Measurements from ENCODE around the gene ARHGAP26.
"Not testable (repeated sequence)": the region's sequence is repeated elsewhere in the genome, so short reads cannot be mapped to it uniquely, and the experiment has no call there.

ARHGAP26 gene

GRCh38 chr5:142979636-142980035 lies 209.5 kb downstream of the ARHGAP26 start:
- Histone ChIP-seq H3K9ac (ENCODE audit: low read depth, low read length) (no peak overlapping the region), H3K27me3 (ENCODE audit: control insufficient read depth, insufficient read depth, low read length) (no peaks in the 10 kb centered on the region), H3K36me3 (ENCODE audit: control insufficient read depth, insufficient read depth, low read length) (no peaks in the 10 kb centered on the region), H3K4me1 (ENCODE audit: control insufficient read depth, insufficient read depth, low read length) (peaks cover 22% of the 10 kb centered on the region), H3K27ac (ENCODE audit: low read depth, low read length) (no peak overlapping the region), H3K4me3 (ENCODE audit: low read depth, low read length) (no peak overlapping the region), H3K9me3 (ENCODE audit: control insufficient read depth, insufficient read depth, low read length) (no peaks in the 10 kb centered on the region)

- H3K4me3 ChIP-seq (ENCODE audit: low read depth, low read length), result no peak overlapping the region
- H3K27ac ChIP-seq (ENCODE audit: low read depth, low read length), result peak overlapping the region; percentile 81
- H3K36me3 ChIP-seq (ENCODE audit: control insufficient read depth, insufficient read depth, low read length), result no peaks in the 10 kb centered on the region
- no peaks in the 10 kb centered on the region for H3K27me3 ChIP-seq (ENCODE audit: control insufficient read depth, insufficient read depth, low read length)
- peaks cover 22% of the 10 kb centered on the region for H3K4me1 ChIP-seq (ENCODE audit: control insufficient read depth, insufficient read depth, low read length)
- no peak overlapping the region for H3K9ac ChIP-seq (ENCODE audit: low read depth, low read length)
- H3K9me3 ChIP-seq (ENCODE audit: control insufficient read depth, insufficient read depth, low read length), result no peaks in the 10 kb centered on the region
These were observed 211.3 kb downstream of the ARHGAP26 start for GRCh38 chr5:142981475-142981874.

- Histone ChIP-seq H3K9me3 (ENCODE audit: control insufficient read depth, insufficient read depth, low read length) (no peaks in the 10 kb centered on the region), H3K27ac (ENCODE audit: low read depth, low read length) (peak overlapping the region; percentile 81), H3K27me3 (ENCODE audit: control insufficient read depth, insufficient read depth, low read length) (no peaks in the 10 kb centered on the region), H3K4me3 (ENCODE audit: low read depth, low read length) (no peak overlapping the region), H3K9ac (ENCODE audit: low read depth, low read length) (no peak overlapping the region), H3K4me1 (ENCODE audit: control insufficient read depth, insufficient read depth, low read length) (peaks cover 22% of the 10 kb centered on the region), H3K36me3 (ENCODE audit: control insufficient read depth, insufficient read depth, low read length) (no peaks in the 10 kb centered on the region)
These were observed 212.0 kb downstream of the ARHGAP26 start for GRCh38 chr5:142981886-142982820.

- peak overlapping the region; percentile 44 for H3K27ac ChIP-seq (ENCODE audit: low read depth, low read length)
- H3K9me3 ChIP-seq (ENCODE audit: control insufficient read depth, insufficient read depth, low read length), result no peaks in the 10 kb centered on the region
- H3K4me3 ChIP-seq (ENCODE audit: low read depth, low read length), result no peak overlapping the region
- H3K36me3 ChIP-seq (ENCODE audit: control insufficient read depth, insufficient read depth, low read length), result no peaks in the 10 kb centered on the region
- no peak overlapping the region for H3K9ac ChIP-seq (ENCODE audit: low read depth, low read length)
- H3K4me1 ChIP-seq (ENCODE audit: control insufficient read depth, insufficient read depth, low read length), result peaks cover 22% of the 10 kb centered on the region
- H3K27me3 ChIP-seq (ENCODE audit: control insufficient read depth, insufficient read depth, low read length), result no peaks in the 10 kb centered on the region
These were observed 212.6 kb downstream of the ARHGAP26 start for GRCh38 chr5:142982821-142983200.

GRCh38 chr5:142984011-142984410 lies 213.8 kb downstream of the ARHGAP26 start:
- Histone ChIP-seq H3K9me3 (ENCODE audit: control insufficient read depth, insufficient read depth, low read length) (no peaks in the 10 kb centered on the region), H3K4me1 (ENCODE audit: control insufficient read depth, insufficient read depth, low read length) (peaks cover 22% of the 10 kb centered on the region), H3K9ac (ENCODE audit: low read depth, low read length) (no peak overlapping the region), H3K27ac (ENCODE audit: low read depth, low read length) (peak overlapping the region; percentile 35), H3K27me3 (ENCODE audit: control insufficient read depth, insufficient read depth, low read length) (no peaks in the 10 kb centered on the region), H3K36me3 (ENCODE audit: control insufficient read depth, insufficient read depth, low read length) (no peaks in the 10 kb centered on the region), H3K4me3 (ENCODE audit: low read depth, low read length) (no peak overlapping the region)

GRCh38 chr5:142984525-142984924 lies 214.3 kb downstream of the ARHGAP26 start:
- Histone ChIP-seq H3K4me3 (ENCODE audit: low read depth, low read length) (no peak overlapping the region), H3K27me3 (ENCODE audit: control insufficient read depth, insufficient read depth, low read length) (no peaks in the 10 kb centered on the region), H3K9ac (ENCODE audit: low read depth, low read length) (no peak overlapping the region), H3K4me1 (ENCODE audit: control insufficient read depth, insufficient read depth, low read length) (peaks cover 18% of the 10 kb centered on the region), H3K27ac (ENCODE audit: low read depth, low read length) (no peak overlapping the region), H3K9me3 (ENCODE audit: control insufficient read depth, insufficient read depth, low read length) (no peaks in the 10 kb centered on the region), H3K36me3 (ENCODE audit: control insufficient read depth, insufficient read depth, low read length) (no peaks in the 10 kb centered on the region)

GRCh38 chr5:142989270-142989669 lies 219.1 kb downstream of the ARHGAP26 start:
- H3K9me3 ChIP-seq (ENCODE audit: control insufficient read depth, insufficient read depth, low read length), result peaks cover 10% of the 10 kb centered on the region
- H3K9ac ChIP-seq (ENCODE audit: low read depth, low read length); H3K4me3 ChIP-seq (ENCODE audit: low read depth, low read length); H3K27me3 ChIP-seq (ENCODE audit: control insufficient read depth, insufficient read depth, low read length); H3K36me3 ChIP-seq (ENCODE audit: control insufficient read depth, insufficient read depth, low read length); H3K27ac ChIP-seq (ENCODE audit: low read depth, low read length); H3K4me1 ChIP-seq (ENCODE audit: control insufficient read depth, insufficient read depth, low read length): not testable (repeated sequence)

- H3K27ac ChIP-seq (ENCODE audit: low read depth, low read length); H3K9ac ChIP-seq (ENCODE audit: low read depth, low read length): not testable (repeated sequence)
These were observed 219.9 kb downstream of the ARHGAP26 start for GRCh38 chr5:142990073-142990472.

GRCh38 chr5:142994218-142994617 lies 224.0 kb downstream of the ARHGAP26 start:
- no peak overlapping the region for H3K27ac ChIP-seq (ENCODE audit: low read depth, low read length)
- H3K4me3 ChIP-seq (ENCODE audit: low read depth, low read length), result no peak overlapping the region
- peaks cover 10% of the 10 kb centered on the region for H3K9me3 ChIP-seq (ENCODE audit: control insufficient read depth, insufficient read depth, low read length)
- no peak overlapping the region for H3K9ac ChIP-seq (ENCODE audit: low read depth, low read length)
- H3K27me3 ChIP-seq (ENCODE audit: control insufficient read depth, insufficient read depth, low read length), result no peaks in the 10 kb centered on the region
- no peaks in the 10 kb centered on the region for H3K36me3 ChIP-seq (ENCODE audit: control insufficient read depth, insufficient read depth, low read length)
- no peaks in the 10 kb centered on the region for H3K4me1 ChIP-seq (ENCODE audit: control insufficient read depth, insufficient read depth, low read length)

More at GRCh38 chr5:142990073-142990472, 219.9 kb downstream of the ARHGAP26 start:
- H3K9me3 ChIP-seq (ENCODE audit: control insufficient read depth, insufficient read depth, low read length), result peaks cover 10% of the 10 kb centered on the region
- not testable (repeated sequence) for H3K4me1 ChIP-seq (ENCODE audit: control insufficient read depth, insufficient read depth, low read length); H3K36me3 ChIP-seq (ENCODE audit: control insufficient read depth, insufficient read depth, low read length); H3K4me3 ChIP-seq (ENCODE audit: low read depth, low read length); H3K27me3 ChIP-seq (ENCODE audit: control insufficient read depth, insufficient read depth, low read length)

GRCh38 chr5:142995621-142996020 lies 225.4 kb downstream of the ARHGAP26 start:
- H3K9ac ChIP-seq (ENCODE audit: low read depth, low read length), result not testable (repeated sequence)
- peaks cover 10% of the 10 kb centered on the region for H3K9me3 ChIP-seq (ENCODE audit: control insufficient read depth, insufficient read depth, low read length)

GRCh38 chr5:142997591-142997990 lies 227.4 kb downstream of the ARHGAP26 start:
- Histone ChIP-seq H3K36me3 (ENCODE audit: control insufficient read depth, insufficient read depth, low read length) (no peaks in the 10 kb centered on the region), H3K9ac (ENCODE audit: low read depth, low read length) (no peak overlapping the region), H3K9me3 (ENCODE audit: control insufficient read depth, insufficient read depth, low read length) (no peaks in the 10 kb centered on the region), H3K4me3 (ENCODE audit: low read depth, low read length) (no peak overlapping the region), H3K27ac (ENCODE audit: low read depth, low read length) (no peak overlapping the region), H3K4me1 (ENCODE audit: control insufficient read depth, insufficient read depth, low read length) (peaks cover 9% of the 10 kb centered on the region), H3K27me3 (ENCODE audit: control insufficient read depth, insufficient read depth, low read length) (no peaks in the 10 kb centered on the region)

More at GRCh38 chr5:142995621-142996020, 225.4 kb downstream of the ARHGAP26 start:
- not testable (repeated sequence) for H3K27ac ChIP-seq (ENCODE audit: low read depth, low read length); H3K4me3 ChIP-seq (ENCODE audit: low read depth, low read length); H3K36me3 ChIP-seq (ENCODE audit: control insufficient read depth, insufficient read depth, low read length); H3K27me3 ChIP-seq (ENCODE audit: control insufficient read depth, insufficient read depth, low read length); H3K4me1 ChIP-seq (ENCODE audit: control insufficient read depth, insufficient read depth, low read length)
